Anterior cingulate cortex (tissue), 58 donors: ENCODE data around the gene DUSP1.
"Not testable (repeated sequence)": the region's sequence is repeated elsewhere in the genome, so short reads cannot be mapped to it uniquely, and the experiment has no call there.

Experiments used
- DNase-seq, 58 donors: peaks; one replicate each; lab custom pipeline; 2025; lab: John Stamatoyannopoulos, UW

DUSP1 gene, protein sequence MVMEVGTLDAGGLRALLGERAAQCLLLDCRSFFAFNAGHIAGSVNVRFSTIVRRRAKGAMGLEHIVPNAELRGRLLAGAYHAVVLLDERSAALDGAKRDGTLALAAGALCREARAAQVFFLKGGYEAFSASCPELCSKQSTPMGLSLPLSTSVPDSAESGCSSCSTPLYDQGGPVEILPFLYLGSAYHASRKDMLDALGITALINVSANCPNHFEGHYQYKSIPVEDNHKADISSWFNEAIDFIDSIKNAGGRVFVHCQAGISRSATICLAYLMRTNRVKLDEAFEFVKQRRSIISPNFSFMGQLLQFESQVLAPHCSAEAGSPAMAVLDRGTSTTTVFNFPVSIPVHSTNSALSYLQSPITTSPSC

DNA sequence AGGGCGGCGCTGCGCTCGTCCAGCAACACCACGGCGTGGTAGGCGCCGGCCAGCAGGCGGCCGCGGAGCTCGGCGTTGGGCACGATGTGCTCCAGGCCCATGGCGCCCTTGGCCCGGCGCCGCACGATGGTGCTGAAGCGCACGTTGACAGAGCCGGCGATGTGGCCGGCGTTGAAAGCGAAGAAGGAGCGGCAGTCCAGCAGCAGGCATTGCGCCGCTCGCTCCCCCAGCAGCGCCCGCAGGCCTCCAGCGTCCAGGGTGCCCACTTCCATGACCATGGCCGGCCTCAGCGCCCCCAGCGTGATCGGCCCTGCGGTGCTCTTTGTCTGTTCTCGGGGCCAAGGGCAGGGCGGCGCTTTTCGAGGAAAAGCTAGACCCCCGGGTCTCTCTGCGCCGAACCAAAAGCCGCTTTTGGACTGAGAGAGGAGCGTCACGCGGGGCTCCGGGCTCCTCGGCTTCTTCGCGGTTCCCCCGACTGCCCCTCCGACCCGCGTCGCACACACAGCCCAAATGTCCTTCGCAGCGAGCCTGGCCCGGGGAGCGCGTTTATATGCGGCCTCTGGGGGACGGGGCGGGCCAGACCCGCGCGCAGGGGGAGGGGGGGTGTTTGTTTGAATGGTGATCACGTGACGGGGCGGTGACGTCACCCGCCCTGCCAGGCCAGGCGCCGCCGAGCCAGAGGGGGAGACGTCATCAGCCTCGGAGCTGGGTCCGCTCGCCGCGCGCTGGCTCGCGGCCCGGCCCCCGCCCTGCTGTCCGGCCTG is at the start of gene DUSP1:
TSS of gene DUSP1 (minus strand) at position 521 of the 764 bp plus-strand sequence. CDS start at position 278, 243 bp downstream.
- peak; percentile 52 to 100 (median 97) for DNase-seq

GRCh38 chr5:172820046-172820767 is 49.2 kb upstream of the DUSP1 start:
- peak in 4 of 58 donors; percentile 10 to 41 (median 18) for DNase-seq

DNA sequence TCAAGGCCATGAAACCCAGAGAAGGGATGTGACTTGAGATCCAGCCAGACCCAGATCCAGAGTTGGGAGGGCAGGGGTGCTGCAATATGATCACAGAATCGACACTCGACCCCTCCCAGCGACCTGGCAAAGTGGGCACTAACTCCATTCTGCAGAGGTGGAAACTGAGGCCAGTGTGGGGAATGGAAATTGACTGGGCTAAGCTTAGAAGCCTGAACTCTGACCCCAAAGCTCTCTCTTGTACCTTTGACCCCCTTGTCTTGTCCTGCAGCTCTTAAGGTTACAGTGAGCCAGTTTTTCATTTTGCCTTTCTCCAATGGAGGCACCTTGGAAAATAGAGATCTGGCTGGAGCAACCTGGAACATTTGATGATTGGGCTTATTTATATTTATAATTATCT is 48.6 kb upstream of the DUSP1 start:
- no peak for DNase-seq

DNA sequence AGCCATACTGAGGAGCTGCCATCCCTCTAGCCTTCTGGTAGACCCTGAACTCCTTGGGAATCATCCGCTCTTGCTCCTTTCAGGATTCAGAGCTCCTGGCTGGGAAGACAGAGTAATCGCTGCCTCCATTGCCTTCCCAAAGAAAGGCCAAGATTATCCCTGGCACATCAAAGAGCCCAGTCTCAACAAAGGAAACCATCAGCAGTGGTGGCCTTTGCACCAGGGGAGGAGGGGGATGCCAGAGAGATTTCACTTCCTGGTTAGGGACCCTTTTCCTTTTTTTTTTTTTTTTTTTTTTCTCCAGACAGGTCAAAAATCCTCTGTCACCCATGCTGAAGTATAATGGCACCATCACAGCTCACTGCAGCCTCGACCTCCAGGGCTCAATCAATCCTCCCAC is 47.1 kb upstream of the DUSP1 start:
- no peak for DNase-seq

DNA sequence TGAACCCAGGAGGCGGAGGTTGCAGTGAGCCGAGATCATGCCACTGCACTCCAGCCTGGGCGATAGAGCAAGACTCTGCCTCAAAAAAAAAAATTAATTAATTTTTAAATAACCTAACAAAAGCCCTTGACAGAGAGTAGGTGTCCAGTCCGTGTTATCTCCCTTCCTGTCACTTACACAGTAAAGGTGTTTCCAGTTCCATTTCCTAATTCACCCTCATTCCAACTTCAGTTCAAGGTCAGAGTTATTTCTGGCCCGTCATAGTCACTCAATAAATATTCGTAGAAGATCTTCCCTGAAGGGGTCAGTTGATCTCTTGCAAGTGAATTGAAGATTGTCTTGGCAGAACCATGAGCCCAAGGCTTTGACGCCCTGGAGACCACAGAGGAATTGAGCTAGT is 46.7 kb upstream of the DUSP1 start:
- DNase-seq = no peak

- DNase-seq = peak in 14 of 58 donors; percentile 12 to 61 (median 26)
Observed at GRCh38 chr5:172816925-172817562, 46.0 kb upstream of the DUSP1 start.

DNA sequence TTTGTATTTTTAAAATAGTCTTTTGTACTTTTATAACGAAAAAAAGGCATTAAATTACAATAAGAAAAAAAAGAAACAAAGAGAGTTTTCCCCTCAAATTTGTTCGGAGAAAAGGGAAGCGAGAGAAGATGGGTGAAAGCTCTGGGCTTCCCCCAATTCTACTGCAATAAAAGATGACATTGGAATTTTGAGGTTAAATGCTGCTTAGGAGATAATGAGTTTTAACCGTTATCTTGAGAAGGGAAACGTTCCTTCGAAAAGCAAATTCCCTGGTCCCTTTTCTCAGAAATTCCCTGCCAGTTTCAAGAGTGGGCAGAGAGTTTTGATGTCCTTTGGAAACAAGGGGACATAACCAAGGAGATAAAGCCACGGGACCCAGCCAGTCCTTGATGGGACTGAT is 44.6 kb upstream of the DUSP1 start:
- no peak for DNase-seq

- not testable (repeated sequence) for DNase-seq
Observed at GRCh38 chr5:172810996-172811395, 40.0 kb upstream of the DUSP1 start.

- DNase-seq = no peak
Observed at GRCh38 chr5:172809774-172810173, 38.8 kb upstream of the DUSP1 start.

GRCh38 chr5:172807766-172808311 is 36.8 kb upstream of the DUSP1 start:
- DNase-seq = no peak

GRCh38 chr5:172806897-172807672 is 36.1 kb upstream of the DUSP1 start:
- peak in 20 of 58 donors; percentile 3 to 34 (median 24) for DNase-seq

GRCh38 chr5:172805736-172806255 is 34.8 kb upstream of the DUSP1 start:
- no peak for DNase-seq

DNA sequence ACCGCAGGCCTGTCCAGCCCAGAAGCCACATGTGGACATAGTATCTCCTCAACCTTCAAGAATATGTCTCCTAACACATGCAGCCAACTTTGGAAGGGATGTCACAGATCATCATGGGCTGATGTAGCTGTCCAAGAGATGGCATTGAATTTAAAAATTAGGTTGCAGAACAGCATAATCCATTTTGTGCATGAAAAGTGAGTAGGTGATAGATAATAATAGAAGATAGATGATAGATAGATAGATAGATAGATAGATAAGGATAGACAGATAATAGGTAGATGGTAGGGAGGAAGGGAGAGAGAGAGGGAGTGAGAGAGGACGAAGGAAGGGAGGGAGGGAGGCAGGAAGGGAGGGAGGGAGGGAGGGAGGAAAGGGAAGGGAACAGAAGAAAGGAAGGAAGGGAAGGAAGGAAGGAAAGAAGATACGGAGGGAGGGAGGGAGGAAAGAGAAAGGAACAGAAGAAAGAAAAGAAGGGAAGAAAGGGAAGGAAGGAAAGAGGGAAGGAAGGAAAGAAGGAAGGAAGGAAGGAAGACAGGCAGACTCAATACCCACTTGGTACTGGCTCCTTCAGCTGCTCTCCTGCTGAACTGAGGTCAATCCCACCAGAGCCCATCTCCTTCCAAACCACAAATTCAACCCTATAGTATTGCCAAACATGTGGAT is 34.2 kb upstream of the DUSP1 start:
- no peak for DNase-seq

DNA sequence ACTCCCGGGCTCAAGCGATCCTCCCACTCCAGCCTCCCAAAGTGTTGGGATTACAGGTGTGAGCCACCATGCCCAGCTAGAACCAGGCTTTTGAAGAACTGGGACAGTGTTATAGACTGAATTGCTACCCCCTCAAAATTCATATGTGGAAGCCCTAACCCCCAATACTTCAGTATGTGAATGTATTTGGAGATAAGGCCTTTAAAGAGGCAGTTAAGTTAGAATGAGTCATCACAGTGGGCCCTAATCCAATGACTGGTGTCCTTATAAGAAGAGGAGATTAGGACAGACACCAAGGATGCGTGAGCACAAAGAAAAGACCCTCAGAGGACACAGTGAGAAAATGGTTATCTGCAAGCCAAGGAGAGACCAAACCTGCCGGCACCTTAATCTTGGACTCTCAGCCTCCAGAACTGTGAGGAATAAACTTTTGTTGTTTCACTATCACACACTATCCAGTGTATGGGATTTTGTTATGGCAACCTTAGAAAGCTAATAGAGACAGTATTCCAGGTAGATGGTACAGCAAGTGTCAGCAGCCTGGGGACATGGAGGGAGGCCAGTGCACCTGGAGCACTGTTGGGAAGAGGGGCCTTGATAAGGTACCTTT is 31.7 kb upstream of the DUSP1 start:
- no peak for DNase-seq

GRCh38 chr5:172802112-172802511 is 31.1 kb upstream of the DUSP1 start:
- DNase-seq = no peak

DNA sequence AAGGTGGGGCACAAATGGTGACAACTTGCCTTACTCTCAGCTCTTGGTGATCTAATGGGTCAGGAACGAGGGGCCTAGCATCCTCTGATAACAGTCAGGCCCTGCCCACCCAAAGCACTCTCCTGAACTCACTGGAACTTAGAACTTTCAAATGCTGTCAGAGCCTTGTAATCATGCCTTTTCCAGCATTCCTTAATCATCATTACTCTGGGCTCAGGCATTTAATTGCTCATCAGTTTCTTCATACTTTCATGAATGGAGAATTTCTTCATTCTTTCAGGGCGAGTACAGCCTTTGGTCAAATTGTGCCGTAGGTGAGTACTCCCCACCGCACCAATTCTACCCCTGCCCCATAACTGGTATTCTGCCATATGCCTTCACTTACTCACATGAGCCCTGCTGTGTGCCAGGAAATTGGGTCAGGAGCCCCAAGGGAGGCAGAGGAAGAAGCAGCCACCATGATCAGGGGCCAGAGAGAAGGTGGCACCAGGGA is 30.2 kb upstream of the DUSP1 start:
- no peak for DNase-seq

GRCh38 chr5:172800088-172800551 is 29.1 kb upstream of the DUSP1 start:
- DNase-seq = peak in 14 of 58 donors; percentile 18 to 48 (median 26)

DNA sequence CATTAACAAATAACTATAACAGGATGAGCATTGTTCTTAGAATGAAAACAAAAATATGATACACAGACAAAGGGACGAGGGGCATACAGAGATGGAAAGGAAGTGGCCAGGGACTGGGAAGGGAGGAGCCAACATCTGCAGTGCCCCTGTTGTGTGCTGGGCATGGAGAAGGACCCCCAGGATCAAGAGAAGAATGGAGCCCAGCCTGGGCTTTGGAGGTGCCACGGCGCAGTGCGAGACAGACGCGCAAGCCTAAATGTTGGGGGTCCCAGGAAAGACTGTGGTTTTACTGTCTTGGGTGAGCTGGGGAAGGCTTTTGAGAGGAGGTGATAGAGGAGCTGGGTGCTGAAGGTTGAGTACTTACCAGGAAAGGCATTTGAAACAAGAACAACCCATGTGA is 28.4 kb upstream of the DUSP1 start:
- DNase-seq = no peak
